Eye (tissue), 1 donor: ENCODE results near the gene DNAH2.

ENCODE experiments used
- DNase-seq: peaks from one replicate; pipeline ENCODE4 v3.0.0-alpha.2; 2015

The DNAH2 gene

DNA sequence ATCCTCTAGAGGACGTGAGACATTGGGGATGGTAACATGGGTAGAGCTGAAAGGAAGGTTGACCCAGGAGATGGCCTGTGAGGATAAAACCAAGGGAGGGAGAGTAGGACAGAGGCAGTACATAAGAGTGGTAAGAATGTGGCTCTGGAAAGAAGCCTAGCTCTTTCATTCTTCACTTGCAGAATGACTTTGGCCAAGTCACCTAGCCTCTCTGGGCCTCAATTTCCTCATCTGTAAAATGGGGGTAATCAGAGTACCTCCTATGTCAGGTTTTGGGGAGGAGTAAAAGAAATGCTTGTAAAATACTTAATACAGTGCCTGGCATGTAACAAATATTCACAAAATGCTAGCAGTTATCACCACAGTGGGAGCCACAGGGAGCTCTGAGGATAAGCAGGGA is 123.3 kb downstream of the DNAH2 start:
- no peak for DNase-seq

GRCh38 chr17:7841396-7841914 is 123.9 kb downstream of the DNAH2 start:
- peak; percentile 82 for DNase-seq

- DNase-seq, result peak; percentile 98
These were observed 124.4 kb downstream of the DNAH2 start for GRCh38 chr17:7841915-7842379.

DNA sequence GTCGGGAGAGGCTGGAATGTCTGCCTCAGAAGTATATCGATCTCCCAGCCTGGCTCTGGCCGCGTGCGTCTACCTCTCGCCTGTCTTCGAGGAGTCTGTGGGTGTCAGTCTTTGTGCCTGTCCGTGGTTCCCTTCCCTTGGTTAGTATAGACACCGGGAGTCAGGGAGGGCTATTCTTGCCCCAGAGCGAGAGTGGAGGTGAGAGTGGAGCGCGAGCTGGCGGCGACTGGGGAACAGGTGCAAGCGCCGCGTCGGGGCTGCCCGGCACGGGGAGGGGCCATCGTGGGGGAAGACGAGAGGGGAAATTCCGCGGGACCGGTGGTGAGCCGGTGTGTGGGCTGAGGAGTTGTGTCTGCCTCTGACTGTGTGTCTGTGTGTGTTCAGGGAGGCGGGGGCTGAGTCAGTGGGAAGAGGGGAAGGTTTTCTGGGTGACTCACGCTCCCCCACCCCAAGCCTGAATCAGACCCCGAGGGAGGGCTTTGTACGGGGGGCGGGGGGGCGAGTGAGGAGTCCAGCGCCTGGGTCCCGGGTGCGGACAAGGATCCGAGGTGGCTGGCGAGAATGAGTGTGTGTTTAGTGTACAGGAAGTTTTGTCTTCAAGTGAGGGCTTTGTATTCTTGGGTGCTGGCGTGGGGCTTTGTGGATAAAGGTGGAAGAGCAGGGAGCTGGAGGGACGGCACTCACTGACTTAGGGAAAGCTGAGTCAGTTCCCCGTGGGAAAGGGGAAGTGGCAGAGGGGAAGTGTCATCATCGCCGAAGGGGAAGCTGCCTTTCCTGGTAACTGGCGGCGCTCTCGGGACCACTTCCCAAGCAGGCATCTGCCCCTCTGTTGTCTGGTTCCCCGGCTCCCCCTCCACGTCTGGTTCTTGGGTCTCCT is 125.1 kb downstream of the DNAH2 start:
- DNase-seq, result peak; percentile 77

DNA sequence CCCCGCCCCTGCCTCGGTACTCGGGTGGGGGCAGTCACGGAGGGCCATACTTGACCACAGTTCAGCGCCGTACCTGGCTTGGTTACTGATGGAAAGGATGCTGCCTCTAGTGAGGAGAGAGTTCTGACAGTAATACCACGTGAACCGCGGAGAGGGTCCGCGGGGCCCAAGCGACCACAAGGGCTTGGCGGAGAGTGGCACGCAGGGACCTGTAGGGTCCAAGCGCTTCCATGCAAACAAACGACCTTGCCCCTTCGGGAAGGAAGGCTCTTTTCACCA is 125.7 kb downstream of the DNAH2 start:
- no peak for DNase-seq

DNA sequence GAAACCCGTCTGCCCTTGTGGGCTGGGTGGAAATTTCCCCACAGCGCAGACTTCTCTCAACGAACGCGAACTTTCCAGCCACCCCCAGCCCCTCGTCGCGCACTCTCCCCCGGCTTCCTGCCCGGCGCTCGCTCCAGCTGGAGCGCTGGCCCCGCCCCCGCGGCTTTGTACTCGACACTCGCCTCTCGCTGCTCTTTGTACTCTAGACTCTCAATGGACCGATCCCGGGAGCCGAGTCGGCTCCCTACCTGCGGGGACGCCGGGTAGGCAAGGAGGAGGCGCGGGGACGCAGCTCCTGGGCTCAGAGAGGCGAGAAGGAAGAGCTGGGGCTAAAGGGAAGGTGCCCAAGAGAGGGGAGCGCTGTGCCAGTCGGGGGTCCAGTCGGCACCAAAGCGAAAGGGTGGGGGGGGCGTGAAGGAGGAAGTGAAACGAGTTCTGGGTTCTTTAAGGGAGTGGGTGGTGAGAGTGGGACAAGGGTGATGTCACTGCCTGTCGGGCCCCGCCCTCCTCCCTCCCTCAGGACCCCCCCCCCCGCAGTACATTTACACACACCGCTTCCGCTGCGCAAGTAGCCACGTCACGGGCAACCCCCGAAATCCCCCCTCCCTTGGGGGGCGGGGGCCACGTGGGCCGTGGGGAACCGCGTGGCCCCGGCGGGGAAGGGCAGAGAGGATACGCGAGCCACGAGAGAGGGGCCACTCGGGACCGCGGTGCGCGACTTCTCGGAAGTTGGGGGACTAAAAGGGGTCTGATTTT is 126.2 kb downstream of the DNAH2 start:
- DNase-seq, result peak; percentile 89

DNA sequence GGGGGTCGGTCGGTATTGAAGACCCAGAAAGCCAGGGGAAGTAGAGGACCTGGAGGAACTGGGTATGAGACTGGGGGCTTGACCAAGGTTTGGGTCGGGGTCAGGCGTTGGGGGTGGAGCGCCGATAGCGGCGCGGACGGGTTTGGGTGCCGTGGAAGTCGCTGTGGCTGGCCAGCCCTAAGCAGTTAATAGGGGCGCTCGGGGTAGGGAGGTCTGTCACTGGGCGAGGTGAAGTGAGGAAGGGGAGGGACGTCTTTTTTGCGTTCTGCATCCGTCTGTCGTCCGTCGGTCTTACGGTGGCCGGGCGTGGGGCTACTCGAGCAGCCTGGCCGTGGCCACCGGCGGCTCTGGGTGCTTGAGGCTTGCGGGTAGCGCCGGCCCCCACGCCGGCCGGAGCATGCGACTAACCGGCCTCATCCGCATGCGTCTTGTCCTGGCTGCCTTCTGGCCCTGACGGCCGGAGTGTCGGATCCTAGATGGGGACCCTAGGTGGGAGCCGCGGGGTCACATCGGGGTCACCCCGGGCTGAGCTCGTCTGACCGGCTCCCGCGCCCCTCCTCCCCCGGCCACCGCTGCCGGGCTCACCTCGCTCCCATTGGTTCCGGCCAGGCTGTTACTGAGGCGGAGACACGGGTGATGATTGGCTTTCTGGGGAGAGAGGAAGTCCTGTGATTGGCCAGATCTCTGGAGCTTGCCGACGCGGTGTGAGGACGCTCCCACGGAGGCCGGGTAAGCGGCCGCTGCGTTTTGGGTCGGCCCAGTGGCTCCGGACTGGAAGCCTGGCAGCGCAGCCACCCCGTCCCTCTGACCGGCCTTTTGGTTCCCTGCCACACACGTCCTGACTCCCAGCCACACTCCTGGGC is 127.0 kb downstream of the DNAH2 start:
- peak; percentile 96 for DNase-seq

DNA sequence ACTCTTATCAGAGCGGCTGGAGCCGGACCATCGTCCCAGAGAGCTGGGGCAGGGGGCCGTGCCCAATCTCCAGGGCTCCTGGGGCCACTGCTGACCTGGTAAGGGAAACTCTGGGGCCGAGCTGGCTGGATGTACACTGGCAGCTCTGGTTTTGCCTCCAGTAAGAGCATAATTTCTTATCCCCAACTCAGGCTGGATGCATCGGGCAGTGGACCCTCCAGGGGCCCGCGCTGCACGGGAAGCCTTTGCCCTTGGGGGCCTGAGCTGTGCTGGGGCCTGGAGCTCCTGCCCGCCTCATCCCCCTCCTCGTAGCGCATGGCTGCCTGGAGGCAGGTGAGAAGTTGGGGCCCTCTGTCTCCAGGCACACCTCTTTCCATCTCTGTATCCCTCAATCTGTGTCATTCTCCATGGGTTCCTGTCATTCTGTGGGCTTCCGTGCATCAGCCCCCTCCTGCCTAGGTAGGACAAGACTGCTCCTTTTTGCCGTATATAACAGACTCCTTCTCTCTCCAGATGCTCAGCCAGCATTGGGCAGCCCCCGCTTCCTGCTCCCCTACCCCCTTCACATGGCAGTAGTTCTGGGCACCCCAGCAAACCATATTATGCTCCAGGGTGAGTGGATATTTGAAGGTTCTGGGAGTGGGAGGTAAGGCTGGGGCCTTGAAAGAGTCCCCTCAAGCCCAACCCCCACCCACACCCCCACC is 128.0 kb downstream of the DNAH2 start:
- no peak for DNase-seq

DNA sequence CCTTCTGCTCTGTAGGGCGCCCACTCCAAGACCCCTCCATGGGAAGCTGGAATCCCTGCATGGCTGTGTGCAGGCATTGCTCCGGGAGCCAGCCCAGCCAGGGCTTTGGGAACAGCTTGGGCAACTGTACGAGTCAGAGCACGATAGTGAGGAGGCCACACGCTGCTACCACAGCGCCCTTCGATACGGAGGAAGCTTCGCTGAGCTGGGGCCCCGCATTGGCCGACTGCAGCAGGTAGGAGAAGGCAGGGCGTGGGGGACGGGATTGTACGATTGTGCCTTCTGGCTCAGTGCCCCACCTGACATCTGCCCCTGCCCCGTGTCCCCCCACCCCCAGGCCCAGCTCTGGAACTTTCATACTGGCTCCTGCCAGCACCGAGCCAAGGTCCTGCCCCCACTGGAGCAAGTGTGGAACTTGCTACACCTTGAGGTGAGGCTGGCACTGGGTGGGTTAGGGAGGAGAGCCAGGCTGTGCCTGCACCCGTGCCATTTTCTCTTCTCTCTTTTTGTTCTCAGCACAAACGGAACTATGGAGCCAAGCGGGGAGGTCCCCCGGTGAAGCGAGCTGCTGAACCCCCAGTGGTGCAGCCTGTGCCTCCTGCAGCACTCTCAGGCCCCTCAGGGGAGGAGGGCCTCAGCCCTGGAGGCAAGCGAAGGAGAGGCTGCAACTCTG is 128.7 kb downstream of the DNAH2 start:
- no peak for DNase-seq

- no peak for DNase-seq
These were observed 129.5 kb downstream of the DNAH2 start for GRCh38 chr17:7846765-7847661.

GRCh38 chr17:7848131-7848579 is 130.6 kb downstream of the DNAH2 start:
- DNase-seq, result no peak

DNA sequence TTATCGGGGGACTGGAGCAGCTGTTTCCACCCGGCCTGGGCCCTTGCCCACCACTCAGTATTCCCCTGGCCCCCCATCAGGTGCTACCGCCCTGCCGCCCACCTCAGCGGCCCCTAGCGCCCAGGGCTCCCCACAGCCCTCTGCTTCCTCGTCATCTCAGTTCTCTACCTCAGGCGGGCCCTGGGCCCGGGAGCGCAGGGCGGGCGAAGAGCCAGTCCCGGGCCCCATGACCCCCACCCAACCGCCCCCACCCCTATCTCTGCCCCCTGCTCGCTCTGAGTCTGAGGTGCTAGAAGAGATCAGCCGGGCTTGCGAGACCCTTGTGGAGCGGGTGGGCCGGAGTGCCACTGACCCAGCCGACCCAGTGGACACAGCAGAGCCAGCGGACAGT is 131.2 kb downstream of the DNAH2 start:
- DNase-seq, result no peak

DNA sequence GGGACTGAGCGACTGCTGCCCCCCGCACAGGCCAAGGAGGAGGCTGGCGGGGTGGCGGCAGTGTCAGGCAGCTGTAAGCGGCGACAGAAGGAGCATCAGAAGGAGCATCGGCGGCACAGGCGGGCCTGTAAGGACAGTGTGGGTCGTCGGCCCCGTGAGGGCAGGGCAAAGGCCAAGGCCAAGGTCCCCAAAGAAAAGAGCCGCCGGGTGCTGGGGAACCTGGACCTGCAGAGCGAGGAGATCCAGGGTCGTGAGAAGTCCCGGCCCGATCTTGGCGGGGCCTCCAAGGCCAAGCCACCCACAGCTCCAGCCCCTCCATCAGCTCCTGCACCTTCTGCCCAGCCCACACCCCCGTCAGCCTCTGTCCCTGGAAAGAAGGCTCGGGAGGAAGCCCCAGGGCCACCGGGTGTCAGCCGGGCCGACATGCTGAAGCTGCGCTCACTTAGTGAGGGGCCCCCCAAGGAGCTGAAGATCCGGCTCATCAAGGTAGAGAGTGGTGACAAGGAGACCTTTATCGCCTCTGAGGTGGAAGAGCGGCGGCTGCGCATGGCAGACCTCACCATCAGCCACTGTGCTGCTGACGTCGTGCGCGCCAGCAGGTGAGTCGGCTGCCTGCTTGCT is 131.7 kb downstream of the DNAH2 start:
- DNase-seq, result no peak

DNA sequence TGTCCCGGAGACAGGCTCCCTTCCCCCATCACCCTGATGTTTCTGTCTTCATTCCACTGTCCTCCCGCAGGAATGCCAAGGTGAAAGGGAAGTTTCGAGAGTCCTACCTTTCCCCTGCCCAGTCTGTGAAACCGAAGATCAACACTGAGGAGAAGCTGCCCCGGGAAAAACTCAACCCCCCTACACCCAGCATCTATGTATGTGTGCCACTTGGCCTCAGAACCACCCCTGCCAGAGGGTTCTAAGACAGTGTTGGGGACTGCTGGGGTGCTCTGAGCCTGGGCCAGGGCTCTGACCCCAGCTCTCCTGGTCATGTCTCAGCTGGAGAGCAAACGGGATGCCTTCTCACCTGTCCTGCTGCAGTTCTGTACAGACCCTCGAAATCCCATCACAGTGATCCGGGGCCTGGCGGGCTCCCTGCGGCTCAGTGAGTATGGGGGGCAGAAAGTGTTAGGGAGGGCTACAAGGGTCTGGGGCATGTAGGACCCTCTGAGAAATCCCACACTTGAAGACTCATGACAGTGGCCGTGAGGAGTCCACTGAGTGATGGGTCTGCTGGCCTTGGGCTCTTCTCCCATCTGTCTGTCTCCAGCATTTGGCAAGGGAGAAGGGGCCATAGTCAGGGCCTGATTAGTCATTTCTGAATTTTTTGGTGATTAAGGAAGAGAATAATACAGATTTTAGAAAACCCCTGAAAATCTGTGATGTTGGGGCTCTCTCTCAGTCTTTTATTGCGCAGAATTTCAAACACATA is 132.4 kb downstream of the DNAH2 start:
- no peak for DNase-seq

- DNase-seq, result no peak
These were observed 133.3 kb downstream of the DNAH2 start for GRCh38 chr17:7850701-7851437.

DNA sequence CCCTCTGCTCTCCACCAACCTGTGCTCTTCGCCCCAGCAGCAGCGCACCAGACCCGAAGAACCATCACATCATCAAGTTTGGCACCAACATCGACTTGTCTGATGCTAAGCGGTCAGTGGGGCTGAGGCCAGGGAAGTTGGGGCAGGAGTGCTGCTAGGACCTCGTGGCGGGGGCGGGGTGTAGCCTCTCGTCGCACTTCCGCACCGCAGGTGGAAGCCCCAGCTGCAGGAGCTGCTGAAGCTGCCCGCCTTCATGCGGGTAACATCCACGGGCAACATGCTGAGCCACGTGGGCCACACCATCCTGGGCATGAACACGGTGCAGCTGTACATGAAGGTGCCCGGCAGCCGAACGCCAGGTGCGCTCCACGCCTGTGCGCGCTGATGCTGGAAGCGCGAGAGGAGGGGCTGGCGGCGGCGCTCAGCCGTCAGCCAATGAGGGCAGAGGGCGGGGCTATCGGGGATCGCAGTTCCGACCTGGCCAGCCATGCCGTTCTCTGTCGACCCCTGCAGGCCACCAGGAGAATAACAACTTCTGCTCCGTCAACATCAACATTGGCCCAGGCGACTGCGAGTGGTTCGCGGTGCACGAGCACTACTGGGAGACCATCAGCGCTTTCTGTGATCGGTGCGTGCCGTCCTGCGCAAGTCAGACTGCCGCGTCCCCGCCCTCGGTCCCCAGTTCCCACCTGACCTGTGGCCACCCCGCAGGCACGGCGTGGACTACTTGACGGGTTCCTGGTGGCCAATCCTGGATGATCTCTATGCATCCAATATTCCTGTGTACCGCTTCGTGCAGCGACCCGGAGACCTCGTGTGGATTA is 134.1 kb downstream of the DNAH2 start:
- DNase-seq, result peak; percentile 97

DNA sequence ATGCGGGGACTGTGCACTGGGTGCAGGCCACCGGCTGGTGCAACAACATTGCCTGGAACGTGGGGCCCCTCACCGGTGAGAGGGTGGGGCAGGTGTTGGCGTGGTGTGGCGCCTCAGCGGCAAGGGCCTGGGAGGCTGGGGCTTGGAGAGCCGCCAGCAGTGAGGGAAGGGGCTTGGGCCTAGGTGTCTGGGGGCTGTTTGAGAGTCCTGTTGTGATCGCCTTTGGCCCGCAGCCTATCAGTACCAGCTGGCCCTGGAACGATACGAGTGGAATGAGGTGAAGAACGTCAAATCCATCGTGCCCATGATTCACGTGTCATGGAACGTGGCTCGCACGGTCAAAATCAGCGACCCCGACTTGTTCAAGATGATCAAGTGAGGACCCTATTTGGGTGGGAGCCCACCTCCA is 134.7 kb downstream of the DNAH2 start:
- DNase-seq, result no peak
